ENCODE data around the gene MADCAM1. TPM values are rescaled to one million over a fixed set of nuclear protein-coding genes. Genes with fewer than 3 reads are reported as not detected.

Gene MADCAM1
- total RNA-seq, 1 experiment from 2014 or later, result not detected

DNA sequence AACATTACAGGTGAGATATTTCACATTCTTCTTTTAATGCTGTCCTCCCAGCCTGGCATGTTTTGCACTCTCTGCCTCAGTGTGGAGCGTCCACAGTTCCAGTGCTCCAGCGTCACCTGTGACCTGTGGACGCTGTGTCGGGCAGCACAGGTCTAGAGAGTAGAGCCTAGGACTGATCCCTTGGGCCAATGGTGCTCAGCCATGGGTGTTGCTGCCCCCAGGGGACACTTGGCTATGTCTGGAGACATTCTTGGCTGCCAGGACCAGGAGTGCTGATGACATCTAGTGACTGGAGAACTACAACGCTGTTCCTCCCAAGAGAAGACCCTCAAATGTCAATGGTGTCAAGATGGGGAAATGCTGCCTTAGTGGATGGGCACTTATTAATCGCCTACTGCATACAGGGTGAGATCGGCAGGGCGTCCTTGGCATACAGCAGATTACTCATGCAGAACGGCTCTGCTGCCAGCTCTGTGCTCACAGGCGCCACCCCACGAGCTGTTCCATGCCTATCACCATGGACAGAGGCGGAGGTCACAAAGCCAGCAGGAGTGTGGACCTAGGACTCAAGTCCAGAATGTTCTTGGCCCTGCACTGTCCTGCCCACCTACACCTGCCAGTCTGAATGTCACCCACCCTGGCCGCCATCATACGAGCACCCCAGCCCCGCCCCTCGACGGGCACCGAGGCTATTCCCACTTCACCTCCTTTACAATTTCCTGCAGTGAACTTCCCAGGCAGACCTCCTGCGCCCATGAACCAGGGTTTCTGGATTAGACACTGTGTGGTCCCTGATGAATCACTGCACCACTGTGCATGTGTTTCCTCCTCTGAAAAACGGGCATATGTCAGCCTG, 13.9 kb upstream of the MADCAM1 start:
- in situ Hi-C loops (cut with HindIII; ENCODE audit: low pct_unique_long_range_greater_than_20kb, low sequenced_read_pairs), result no loop called here
- DNase-seq (ENCODE audit: low read depth, low spot score), result no peak

DNA sequence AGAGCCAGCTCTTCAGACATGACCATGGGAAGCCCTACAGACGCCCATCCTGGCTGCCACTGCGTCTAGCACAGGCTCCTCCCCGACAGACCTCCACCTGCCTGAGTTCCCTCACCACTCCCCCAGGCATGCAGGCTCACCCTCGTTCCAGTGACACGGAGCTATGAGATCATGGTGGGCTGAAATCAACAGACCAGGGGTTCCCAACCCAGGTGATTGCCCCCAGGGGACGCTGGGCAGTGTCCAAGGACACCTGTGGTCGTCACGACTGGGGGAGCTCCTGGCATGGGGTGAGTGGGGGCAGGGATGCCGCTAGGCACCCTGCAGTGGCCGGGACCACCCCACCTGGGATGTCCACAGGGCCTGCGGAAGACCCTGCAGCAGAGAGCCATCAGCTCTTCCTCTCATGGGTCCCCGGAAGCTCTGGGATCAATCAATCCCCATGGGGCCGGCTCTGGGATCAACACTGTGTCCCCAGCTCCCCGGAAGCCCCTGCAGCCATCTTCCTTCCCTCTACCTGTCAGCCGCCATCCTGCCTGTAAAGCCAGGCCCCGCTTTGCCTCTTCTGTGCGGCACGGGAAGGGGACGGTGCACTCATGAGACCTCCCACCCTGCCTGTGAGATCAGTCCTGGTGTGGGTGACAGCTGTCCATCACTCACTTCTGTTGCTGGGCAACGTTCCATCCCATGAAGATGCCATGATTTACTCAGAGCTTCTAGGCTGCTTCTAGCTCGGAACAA, 12.8 kb upstream of the MADCAM1 start:
- no peak for DNase-seq (ENCODE audit: low read depth, low spot score)
- in situ Hi-C loops (cut with HindIII; ENCODE audit: low pct_unique_long_range_greater_than_20kb, low sequenced_read_pairs), result no loop called here

DNA sequence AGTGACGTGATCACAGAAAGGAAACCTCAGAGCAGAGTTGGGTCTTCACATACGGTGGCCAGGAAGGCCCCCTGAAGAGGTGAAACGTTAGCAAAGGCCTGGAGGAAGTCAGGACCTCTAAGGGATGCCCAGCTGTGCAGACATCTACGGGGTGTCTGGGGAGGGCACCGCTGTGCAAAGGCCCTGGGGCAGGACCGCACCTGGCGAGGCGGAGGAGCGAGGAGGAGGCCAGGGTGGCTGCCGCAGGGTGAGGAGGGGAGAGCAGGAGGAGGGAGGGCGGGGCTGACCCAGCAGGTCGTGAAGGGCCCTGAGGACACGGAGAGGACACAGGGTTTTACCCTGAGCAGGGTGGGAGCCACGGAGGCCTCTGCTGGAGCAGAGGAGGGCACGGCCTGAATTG, 11.8 kb upstream of the MADCAM1 start:
- no peak for DNase-seq (ENCODE audit: low read depth, low spot score)
- in situ Hi-C loops (cut with HindIII; ENCODE audit: low pct_unique_long_range_greater_than_20kb, low sequenced_read_pairs), result no loop called here

GRCh38 chr19:485077-485476, 11.2 kb upstream of the MADCAM1 start:
- DNase-seq (ENCODE audit: low read depth, low spot score), result no peak
- in situ Hi-C loops (cut with HindIII; ENCODE audit: low pct_unique_long_range_greater_than_20kb, low sequenced_read_pairs), result no loop called here

- in situ Hi-C loops (cut with HindIII; ENCODE audit: low pct_unique_long_range_greater_than_20kb, low sequenced_read_pairs), result no loop called here
- peak; percentile 95 for DNase-seq (ENCODE audit: low read depth, low spot score)
Observed at GRCh38 chr19:485583-486236, 10.6 kb upstream of the MADCAM1 start.

DNA sequence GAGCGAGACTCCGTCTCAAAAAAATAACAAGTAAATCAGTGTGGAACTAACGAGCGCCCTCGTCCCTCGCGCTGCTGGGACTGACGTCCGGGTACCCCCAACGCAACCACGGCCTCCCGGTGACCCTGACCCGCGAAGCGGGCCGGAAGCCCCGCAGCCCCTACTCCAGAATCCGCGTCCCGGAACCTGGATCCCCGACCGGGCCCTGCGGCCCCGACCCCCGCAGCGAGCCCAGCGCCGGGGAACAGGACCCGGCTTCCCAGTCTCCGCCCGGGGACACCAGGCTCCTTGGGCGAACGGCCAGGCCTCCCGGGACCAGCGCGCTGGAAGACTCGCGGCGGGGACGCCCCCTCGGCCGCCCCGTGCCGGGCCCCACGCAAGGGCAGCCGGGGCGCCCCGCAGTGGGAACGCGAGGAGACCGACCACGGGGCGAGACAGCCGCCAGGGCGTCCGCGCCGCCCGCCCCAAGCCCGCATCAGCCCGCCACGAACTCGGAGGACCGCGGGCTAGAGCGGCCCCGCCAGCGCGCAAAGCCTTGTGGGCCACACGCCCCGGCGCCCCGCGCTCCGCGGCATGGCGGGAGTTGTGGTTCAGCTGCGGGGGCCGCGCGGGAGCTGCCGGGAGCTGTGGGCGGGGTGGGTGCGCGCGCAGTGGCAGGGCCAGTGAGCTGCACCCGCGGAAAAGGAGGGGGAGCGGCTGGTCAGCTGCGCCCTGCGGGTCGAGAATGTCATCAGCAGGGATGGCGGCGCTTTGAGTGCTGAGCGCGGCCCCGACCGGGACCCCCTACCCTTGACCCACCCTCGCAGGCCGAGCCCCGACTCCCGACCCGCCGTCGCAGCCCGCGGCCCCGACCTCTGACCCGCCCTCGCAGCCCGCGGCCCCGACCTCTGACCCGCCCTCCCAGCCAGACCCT, 7.5 kb upstream of the MADCAM1 start:
- peak; percentile 86 for DNase-seq (ENCODE audit: low read depth, low spot score)
- in situ Hi-C loops (cut with HindIII; ENCODE audit: low pct_unique_long_range_greater_than_20kb, low sequenced_read_pairs), result no loop called here

- no peak for DNase-seq (ENCODE audit: low read depth, low spot score)
- in situ Hi-C loops (cut with HindIII; ENCODE audit: low pct_unique_long_range_greater_than_20kb, low sequenced_read_pairs), result no loop called here
Observed at GRCh38 chr19:489418-490196, 6.7 kb upstream of the MADCAM1 start.

GRCh38 chr19:491146-491741, 5.0 kb upstream of the MADCAM1 start:
- peak; percentile 11 for DNase-seq (ENCODE audit: low read depth, low spot score)
- in situ Hi-C loops (cut with HindIII; ENCODE audit: low pct_unique_long_range_greater_than_20kb, low sequenced_read_pairs), result no loop called here

DNA sequence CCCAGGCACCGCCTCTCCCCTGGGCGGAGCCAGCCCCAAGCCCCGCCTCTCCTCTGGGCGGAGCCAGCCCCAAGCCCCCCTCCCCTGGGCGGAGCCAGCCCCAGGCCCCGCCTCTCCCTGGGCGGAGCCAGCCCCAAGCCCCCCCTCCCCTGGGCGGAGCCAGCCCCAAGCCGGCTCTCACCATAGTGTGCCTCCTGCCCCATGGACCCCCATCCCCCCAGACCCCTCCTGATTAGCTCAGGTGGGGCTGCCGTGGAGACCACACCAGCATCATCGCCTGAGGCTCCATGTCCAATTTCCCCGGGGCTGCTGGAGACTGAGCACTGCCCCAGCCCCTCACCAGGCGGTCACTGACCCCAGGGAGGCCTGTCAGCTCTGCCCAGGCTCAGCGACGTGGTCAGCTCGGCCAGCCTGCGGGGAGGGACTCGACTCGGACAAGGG, 4.2 kb upstream of the MADCAM1 start:
- in situ Hi-C loops (cut with HindIII; ENCODE audit: low pct_unique_long_range_greater_than_20kb, low sequenced_read_pairs), result no loop called here
- DNase-seq (ENCODE audit: low read depth, low spot score), result no peak

- DNase-seq (ENCODE audit: low read depth, low spot score), result no peak
- in situ Hi-C loops (cut with HindIII; ENCODE audit: low pct_unique_long_range_greater_than_20kb, low sequenced_read_pairs), result no loop called here
Observed at GRCh38 chr19:493391-494170, 2.7 kb upstream of the MADCAM1 start.

DNA sequence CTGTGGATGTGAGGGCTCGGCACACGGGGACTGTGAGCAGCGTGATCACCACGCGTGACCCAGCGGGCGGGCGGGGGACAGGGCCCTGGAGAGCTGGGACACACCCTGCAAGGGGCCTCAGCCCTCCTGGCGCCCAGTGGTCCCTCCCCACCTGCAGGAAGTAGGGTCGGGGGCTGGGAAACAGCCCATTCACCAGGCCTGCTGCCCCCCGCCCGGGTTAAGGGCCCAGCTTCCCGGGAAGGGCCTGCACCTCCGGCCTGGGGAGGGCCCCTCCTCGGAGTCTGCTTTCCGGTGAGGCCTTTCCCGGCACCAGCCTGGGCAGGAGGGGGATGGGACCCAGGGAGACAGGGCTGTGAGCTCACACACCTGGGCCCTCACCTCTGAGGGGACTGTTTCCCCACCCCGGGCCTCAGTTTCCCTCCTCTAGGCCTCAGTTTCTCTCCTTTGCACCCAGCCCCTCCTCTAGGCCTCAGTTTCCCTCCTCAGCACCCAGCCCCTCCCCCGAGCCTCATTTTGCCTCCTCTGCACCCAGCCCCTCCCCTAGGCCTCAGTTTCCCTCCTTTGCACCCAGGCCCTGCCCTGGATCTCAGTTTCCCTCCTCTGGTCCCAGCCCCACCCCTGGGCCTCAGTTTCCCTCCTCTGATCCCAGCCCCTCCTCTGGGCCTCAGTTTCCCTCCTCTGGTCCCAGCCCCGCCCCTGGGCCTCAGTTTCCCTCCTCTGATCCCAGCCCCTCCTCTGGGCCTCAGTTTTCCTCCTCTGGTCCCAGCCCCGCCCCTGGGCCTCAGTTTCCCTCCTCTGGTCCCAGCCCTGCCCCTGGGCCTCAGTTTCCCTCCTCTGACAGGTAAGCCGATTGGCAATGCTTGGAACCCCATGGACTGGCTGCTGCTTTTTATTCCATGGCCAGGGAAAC, 1.9 kb upstream of the MADCAM1 start:
- no peak for DNase-seq (ENCODE audit: low read depth, low spot score)
- in situ Hi-C loops (cut with HindIII; ENCODE audit: low pct_unique_long_range_greater_than_20kb, low sequenced_read_pairs), result no loop called here

DNA sequence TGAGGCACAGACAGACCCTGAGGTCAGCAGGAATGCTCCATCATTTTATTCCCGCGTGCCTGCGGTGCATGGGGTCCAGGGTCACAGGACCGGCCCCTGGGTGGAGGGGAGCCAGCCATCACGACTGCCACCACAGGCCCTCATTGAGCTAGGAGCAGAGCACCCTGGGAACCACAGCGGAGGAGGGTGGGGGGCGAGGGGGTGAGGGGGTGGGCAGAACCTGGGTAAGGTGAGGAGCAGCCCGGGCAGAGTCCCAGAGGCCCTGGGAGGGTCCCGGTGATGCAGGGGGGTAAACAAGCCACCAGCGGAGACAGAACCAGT, 1.2 kb upstream of the MADCAM1 start:
- in situ Hi-C loops (cut with HindIII; ENCODE audit: low pct_unique_long_range_greater_than_20kb, low sequenced_read_pairs), result no loop called here
- no peak for DNase-seq (ENCODE audit: low read depth, low spot score)

DNA sequence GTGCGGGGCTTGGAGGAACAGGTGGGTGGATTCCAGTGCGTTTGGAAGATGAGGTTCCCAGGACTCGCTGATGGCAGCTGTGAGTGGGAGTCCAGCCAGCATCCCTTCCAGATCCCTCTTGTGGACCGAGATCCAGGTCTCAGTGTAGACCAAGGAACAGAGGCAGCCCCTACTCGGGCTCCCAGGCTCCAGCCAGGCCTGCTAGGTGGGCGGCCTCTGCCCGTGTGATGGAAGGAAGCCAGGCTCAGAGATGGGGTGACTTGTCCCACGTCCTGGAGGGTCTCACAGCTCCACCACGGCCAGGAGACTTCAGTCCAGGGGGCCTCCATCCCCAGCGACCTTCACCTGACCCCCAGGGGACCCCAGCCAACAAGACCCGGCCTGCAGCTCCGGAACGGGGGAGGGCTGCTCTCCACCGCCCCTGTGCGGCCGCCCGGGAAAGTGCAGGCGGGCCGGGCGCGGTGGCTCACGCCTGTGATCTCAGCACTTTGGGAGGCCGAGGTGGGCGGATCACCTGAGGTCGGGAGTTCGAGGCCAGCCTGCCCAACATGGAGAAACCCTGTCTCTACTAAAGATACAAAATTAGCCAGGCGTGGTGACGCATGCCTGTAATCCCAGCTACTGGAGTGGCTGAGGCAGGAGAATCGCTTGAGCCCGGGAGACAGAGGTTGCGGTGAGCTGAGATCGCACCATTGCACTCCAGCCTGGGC, 729 bp upstream of the MADCAM1 start:
- in situ Hi-C loops (cut with HindIII; ENCODE audit: low pct_unique_long_range_greater_than_20kb, low sequenced_read_pairs), result no loop called here
- peak; percentile 17 for DNase-seq (ENCODE audit: low read depth, low spot score)

DNA sequence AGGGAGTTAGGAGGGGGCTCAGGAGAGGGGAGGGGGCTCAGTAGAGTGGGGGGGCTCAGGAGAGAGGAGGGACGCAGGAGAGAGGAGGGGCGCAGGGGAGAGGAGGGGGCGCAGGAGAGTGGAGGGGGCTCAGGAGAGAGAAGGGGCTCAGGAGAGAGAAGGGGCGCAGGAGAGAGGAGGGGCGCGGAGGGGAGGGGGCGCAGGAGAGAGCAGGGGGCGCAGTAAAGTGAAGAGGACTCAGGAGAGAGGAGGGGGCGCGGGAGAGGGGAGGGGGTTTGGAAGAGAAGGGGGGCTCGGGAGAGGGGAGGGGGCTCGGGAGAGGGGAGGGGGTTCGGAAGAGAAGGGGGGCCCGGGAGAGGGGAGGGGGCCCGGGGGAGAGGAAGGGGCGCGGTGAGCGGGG, 700 bp downstream of the MADCAM1 start:
- DNase-seq (ENCODE audit: low read depth, low spot score), result no peak
- in situ Hi-C loops (cut with HindIII; ENCODE audit: low pct_unique_long_range_greater_than_20kb, low sequenced_read_pairs), result no loop called here
